Stimulated activated CD4-positive, alpha-beta T cell treated with anti-CD3 and anti-CD28 coated beads, Interleukin-4, amount 100 ng/mL, for 48 hours (primary cell): ENCODE results near the gene FBXW8.

Experiments
- DNase-seq, 2 donors: peaks; one replicate each; pipeline ENCODE4 v3.0.0-alpha.2; 2020; ENCODE audit warnings: low read depth in 2 of 2

The FBXW8 gene

DNA sequence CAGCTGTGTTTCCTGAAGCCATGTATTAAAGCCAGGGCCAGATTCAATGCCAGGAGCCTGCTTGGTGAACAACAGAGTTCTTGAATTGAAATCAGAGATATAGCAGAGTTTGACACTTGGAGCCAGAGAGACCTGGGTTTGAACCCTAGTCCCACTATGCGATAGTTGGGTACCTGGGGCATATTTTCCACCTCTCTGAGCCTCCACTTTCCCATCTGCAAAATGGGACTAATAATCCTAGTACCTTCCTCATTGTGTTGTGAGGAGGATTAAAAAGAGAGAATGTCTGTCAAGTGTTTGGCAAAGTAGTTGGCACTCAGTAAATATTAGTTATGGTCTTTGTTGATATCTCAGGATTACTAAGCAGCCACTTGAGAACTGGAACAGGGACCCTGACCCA, 23.5 kb upstream of the FBXW8 start:
- DNase-seq, result no peak

DNA sequence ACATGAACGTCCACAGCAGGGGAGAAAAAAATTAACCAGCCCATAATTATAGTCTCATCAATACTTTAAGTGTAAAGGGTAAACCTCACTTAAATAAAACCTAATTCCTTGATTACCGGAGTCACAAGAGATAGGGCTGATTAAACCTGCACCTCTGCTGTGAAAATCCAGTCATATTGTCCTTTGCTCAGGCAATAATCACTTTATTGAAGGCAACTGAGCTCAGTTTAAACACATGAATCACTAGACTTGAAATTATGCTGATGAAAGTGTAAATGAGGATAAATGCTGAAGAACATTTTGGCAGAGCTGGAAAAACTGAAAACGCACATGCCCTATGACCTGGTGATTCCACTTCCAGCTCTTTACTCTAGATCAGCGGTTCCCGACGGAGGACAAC, 22.9 kb upstream of the FBXW8 start:
- DNase-seq, result no peak

DNA sequence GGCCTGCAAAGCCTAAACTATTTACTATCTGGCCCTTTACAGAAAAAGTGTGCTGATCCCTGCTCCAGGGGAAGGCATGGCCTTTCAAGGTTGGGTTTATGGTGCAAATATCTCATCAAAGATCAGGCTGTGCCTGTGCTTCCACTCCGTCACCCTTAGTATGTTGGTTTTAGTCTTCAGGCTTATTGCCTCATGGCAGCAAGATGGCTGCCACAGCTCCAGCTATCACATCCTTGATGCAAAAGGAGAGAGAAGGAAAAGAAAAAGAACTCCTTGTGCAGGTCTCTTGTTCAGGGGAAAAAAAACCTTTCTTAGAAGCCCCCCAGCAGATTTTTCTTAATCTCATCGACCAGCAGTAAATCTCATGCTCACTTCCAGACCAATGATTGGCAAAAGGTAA, 20.4 kb upstream of the FBXW8 start:
- no peak for DNase-seq

DNA sequence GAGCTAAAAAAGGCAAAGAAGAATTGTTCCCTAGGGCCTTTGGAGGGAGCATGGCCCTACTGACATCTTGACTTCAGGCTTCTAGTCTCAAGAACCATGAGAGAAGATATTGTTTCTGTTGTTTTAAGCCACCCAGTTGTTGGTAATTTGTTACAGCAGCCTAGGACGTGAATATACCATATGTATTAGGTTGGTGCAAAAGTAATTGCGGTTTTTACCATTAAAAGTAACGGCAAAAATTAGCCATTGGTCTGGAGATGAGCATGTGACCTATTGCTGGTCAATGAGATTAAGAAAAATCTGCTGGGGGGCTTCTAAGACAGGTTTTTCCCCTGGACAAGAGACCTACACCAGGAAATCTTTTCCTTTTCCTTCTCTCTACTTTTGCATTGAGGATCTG, 19.7 kb upstream of the FBXW8 start:
- DNase-seq, result no peak

DNA sequence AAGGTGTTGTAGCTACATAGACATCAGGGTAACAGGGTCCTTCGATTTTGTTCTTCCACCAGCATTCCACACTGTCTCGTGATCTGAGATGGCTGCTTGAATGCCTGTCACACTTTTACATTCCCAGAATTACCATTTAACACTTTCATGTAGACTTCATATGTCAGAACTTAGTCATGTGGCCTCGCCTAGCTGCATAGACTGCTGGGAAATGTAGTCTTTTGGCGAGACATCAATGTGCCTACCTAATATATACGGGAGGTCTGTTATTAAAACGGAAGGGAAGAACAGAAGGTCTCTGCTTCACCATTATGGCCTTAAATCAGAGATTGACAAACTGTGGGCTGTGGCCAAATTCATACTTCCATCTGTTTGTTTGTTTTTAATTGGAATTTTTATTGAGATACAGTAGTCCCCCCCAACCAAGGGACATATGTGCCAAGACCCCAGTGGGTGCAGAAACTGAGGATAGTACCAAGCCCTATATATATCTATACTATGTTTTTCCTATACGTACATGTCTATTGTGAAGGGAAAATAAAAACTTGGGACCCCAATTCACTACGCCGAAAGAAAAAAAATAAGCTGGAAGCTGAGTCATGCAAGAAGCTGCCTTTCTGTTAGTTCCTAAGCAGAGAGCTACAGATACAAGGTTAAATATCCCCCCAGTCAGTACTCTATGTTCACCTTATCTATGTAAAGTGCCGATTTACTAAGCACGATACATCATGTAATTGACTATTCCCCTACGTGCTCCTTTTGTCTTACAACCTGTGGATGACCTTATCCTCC, 18.2 kb upstream of the FBXW8 start:
- DNase-seq, result no peak

DNA sequence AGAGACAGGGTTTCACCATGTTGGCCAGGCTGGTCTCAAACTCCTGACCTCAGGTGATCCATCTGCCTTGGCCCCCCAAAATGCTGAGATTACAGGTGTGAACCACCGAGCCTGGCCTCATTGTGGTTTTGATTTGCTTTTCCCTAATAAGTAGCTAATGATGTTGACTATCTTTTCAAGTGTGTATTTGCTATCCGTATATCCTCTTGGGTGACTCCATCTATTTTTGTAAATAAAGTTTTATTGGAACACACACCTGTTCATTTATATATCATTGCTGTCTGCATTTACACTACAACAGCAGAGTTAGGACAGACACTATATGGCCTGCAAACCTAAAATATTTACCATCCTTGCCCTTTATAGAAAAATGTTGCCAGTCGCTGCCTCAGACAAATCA, 15.8 kb upstream of the FBXW8 start:
- no peak for DNase-seq

DNA sequence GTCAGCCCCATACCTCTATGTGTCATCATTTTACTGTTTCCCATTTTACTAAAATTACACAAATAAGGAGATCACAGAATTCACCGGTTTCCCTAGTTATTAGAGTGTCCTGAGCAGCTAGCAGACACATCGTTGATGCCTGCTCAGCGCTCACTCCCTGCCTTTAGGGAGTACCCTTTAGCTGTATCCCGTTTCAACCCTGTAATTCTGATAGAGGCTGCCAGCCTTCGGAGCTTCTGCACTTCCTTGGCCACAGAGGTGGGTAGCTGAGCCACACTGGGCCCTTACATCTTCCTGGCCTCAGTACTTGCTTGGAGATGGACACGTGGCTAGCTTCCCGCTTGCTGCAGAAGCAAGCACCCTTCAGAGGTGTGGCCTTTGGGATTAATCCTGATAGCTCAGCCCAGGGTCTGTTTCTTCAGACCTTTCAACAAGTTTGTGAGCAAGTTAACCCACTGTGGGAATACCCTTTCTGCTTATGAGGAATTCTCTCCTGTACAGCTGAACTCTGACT, 14.3 kb upstream of the FBXW8 start:
- no peak for DNase-seq

DNA sequence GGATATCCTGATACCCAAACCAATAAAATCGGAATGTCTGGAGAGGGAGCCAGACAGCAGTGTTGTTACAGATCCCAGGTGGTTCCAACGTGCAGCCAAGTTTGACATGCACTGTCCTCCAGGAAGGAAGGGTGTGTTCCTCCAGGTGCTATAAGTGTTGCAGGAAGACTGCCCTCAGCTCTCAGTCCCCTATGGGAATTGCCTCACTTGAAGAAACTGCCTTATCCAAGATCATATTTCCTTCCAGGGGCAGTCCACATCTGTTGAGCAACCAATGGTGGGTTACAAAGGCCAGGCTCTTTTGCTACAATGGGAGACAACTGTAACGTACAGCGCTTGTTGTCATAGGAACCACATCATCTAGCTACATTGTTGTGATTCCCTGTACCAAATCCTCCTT, 13.3 kb upstream of the FBXW8 start:
- DNase-seq, result no peak

DNA sequence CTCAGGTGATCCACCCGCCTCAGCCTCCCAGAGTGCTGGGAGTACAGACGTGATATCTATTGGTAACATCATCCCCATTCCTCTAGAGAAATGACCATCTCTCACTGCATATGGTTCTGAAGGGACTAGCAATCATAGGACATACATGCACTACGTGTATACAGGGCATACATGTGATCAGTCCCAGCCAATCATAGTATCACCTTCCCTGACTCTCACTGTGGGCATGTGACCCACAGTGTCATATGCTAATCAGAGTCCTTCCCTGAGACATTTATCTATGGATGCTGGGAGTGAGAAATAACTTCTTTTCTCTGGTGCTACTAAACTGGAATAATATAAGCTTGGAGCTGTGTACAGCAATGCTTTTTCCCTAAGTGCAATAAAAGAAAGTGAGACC, 12.1 kb upstream of the FBXW8 start:
- no peak for DNase-seq

DNA sequence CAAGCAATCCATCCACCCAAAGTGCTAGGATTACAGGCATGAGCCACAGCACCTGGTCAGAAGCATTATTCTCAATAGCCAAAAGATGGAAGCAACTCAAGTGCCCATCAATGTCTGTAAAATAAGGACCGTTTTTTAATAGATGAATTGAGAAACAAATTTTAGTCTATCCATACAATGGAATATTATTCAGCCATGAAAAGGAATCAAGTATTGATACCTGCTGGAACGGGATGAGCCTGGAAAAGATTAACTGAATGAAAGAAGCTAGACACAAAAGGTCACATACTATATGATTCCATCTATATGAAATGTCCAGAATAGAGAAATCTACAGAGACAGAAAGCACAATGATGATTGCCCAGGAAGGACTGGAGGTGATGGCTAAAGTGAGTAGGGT, 9.1 kb upstream of the FBXW8 start:
- DNase-seq, result no peak

DNA sequence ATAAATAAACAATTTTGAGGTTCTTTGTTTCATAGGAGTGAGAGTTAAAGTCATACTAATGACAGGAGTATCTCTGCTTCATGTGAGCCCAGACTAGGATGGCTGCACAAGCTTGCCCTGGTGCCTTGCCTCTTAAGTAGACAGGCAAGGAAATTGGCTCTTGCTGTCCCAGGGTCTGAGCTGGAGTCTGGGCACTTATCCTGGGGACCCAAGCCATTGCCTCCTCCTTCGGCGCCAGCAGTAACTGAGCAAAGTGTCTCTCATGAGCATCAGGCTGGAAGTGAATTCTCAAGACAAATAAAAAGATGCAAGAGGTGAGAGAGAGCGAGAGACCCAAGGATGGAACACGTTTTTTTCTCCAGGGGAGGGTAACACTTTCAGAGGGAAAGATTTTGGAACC, 6.9 kb upstream of the FBXW8 start:
- DNase-seq, result no peak

DNA sequence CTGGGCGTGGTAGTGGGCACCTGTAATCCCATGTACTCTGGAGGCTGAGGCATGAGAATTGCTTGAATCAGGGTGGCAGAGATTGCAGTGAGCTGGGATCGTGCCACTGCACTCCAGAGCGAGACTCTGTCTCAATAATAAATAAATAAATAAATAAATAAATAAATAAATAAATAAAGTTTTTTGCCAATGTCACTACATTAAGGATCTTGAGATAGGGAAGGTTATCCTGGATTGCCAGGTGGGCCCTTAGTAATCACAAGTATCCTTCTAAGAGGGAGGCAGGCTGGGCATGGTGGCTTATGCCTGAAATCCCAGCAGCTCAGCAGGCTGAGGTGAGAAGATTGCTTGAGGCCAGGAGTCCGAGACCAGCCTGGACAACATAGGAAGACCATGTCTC, 4.5 kb upstream of the FBXW8 start:
- no peak for DNase-seq

DNA sequence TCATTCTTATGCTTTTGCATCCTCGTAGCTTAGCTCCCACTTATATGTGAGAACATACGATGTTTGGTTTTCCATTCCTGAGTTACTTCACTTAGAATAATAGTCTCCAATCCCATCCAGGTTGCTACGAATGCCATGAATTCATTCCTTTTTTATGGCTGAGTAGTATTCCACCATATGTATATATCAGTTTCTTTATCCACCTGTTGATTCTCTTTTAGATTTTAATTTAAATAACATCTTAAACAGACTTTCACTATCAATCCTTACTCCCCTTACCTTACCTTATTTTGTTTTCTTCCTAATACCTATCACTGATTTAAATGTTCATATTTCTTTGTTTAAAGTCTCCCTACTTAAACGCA, 488 bp upstream of the FBXW8 start:
- no peak for DNase-seq

DNA sequence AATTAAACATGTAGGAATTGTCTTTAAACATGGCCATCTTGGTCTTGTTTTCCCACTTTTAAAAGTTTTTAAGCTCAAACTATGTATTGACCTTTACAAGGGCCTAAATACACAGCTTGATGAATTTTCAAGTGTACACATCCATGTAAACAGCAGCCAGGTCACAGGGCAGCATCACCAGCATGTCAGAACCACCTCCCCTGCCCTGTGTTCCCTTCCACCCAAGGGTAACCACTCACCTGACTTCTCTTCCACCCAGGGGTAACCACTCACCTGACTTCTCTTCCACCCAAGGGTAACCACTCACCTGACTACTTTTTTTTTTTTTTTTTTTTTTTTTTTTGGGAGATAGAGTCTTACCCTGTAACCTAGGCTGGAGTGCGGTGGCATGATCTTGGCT, 4.6 kb downstream of the FBXW8 start:
- no peak for DNase-seq

DNA sequence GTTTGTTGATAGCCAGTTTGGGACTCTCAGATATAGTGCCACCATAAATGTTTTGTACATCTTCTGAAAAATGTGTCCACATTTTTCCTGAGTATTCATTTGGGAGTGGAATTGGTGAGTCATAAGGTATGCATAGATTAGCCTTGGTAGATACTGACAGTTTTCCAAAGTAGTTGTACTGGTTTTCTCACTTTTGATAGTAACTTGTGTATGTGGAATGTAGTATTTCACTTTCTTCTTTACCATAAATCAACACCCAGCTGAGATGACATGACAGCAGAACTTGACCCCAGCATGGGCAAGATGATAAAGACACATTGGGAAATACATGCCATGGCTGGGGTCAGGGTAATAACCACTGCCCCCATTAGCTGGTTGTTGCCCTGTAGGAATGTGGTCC, 5.4 kb downstream of the FBXW8 start:
- DNase-seq, result no peak

DNA sequence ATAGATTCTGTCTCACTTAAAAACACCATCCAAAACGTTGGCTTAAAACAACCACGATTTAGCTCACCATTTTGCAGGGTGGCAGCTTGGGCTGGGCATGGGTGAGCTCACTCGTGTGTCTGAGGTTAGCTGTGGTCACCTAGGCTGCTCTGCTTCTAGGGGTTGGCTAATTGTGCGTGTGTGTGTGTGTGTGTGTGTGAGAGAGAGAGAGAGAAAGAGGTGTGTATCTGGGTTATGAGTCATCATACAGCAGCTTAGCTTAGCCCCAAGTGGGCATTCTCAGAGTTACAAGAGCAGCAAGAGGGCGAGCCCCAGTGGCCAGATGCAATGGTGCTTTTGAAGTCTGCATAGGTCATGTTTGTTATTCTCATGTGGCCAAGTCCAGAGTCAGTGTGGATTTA, 6.0 kb downstream of the FBXW8 start:
- peak in 1 of 2 donors; percentile 50 for DNase-seq

DNA sequence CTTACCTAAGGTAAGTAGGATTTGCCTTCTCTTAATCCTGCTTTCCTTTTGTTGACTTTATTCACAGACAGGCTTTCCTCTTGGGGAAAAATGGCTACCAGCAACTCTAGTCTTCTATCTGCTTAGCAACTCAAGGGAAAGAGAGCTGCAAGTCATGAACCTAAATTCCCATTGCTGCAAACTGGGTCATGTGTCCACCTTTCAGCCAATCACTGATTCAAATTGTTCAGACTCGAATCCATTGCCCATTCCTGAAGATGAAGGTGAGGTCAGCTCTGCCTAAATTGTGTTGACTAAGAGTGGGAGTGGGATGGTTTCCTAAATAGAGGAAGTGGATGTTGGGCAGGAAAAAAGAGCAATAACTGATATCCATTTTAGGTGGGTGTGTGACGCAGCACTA, 7.7 kb downstream of the FBXW8 start:
- DNase-seq, result no peak

DNA sequence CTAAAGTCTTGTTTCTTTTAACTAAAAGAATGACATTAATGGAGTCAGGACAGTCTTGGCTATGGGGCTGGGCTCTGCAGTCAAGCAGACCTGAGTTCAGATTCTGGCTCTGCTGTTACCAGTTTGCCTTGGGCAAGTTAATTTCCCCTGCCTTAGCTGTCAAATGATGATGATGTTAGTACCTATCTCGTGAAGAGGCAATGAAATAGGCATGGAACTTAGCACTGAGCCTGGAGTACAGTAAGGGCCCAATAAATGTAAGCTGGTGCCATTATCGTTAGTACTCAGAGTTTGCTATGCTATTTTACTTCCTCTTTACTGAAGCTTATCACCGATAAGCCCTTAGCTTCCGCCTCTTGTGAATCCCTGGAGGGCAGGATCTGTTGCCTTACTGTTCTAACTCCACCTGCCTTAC, 8.5 kb downstream of the FBXW8 start:
- DNase-seq, result no peak

DNA sequence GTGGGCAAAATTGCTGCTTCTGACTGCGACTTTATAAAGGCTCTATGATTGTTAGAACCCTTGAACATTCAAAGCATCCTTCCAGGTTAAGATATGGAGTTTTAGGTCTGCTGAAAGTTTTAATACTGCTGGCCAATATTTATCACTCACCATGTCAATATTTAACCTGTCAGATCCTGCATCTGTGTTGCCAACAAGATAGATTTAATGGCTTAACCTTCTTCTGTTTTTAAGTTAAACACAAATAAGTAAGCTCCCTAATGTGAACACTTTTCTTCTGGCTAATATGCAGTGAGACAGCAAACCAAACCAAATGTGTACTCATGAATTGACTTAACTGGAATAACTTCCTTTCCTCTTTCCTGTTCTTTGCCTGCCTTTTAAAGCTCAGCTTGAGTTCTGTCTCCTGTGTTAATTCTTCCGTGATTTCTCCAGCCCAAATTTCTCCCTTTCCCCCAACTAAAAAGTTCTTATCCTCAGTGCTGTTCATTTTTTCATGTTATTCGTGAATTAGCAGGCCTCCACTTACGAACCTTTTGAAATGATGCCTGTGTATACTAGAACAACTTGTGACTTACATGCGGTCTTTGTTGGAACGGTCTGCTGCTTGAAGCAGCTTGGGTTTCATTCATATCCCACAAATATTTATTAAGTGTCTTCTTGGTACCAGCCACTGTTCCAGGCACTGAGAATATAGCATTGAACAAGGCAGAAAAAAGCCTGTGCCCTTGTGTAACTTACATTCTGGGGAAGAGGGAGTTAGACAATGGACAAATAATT, 9.1 kb downstream of the FBXW8 start:
- DNase-seq, result no peak

DNA sequence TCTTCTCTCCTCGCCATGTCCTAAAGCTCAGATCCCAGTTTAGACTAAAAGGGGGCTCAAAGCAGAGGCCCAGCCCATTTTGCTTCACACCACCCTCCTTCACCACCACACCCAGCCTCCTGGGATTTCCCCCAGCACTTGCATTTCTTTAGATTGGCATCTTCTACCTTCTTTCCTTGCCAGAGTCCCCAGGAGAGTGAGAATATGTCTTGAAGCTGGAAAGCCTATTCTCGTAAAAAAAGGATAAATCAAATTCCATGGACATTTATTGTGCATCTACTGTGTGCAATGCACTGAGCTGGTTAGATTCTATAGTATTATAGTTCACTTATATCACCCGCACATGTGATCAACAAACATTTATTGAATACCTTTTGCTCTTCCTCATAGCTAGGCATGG, 10.2 kb downstream of the FBXW8 start:
- no peak for DNase-seq

DNA sequence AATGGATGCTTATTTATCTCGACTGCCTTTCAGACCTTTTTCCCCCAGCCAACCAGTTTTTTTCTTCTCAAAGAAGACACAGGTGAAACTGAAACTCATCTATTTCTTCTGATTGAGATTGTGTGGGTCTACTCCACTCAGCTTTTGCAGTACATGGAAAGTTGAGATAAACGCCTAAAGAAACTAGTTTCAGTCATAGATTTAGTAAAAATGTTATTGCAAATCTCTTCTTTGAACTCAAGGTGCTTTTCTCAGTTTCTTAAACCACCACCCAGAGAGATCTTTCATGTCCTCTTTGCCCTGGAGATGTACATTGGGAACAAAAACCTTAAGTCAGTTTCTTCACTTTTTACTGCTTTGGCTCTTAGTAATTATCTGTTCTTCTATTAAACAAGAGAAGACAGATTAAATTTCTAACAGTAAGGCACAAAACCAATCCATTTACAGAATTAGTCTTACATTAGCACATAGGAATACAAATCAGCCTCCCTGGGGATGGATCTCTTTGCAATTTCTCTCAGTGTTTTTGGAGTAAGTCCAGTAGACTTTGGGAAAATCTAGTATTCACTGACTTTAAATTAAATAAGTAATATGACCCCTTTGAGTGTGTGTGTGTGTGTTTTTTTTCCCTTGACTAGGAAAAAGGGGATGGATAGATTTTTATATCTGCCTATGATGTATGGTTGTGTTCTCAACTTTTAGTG, 11.6 kb downstream of the FBXW8 start:
- DNase-seq, result no peak

DNA sequence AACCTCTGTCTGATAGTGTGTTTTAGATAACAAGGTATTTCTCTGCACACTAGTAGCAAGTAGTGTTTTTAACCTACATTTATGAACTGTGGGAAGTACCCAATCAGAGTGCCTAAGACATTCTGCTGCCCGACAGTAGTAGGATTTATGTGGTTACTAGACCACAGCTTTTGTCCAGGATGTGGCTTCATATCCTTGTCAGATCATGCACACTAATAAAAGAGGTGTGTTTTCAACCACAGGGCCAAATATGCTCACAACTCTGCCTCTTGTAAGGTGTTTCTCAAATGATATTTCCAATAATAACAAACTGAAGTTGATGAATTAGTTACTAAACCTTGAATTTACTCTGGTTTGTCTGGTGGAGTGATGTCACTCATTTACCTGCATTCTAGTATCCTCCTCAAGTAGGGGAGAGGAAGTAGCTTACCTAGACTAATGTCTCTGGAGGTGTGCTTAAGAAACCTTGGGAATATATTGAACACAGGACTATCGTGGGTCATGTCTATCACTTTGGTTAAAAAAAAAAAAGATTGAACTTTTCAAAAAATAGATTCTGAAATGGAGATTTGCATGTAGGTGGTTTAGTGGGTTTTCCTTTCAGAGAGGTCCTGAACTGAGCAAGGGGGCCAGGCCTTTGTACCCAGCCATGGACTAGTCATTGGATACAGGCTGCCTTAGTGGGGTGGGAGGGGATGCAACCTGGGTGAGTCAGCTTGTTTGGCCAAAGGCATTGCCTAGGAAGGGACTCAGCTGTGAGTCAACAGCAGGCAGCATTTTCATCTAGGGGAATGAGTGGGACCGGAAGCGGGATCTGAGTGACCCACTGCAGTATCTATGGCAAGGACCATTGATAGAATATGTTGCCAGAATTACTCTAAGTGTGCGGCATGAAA, 14.1 kb downstream of the FBXW8 start:
- peak in 1 of 2 donors; percentile 38 for DNase-seq
